ENCODE measurements around the gene EAF1. TPM values are rescaled to one million over a fixed set of nuclear protein-coding genes. Genes with fewer than 3 reads are reported as not detected.

Gene EAF1
- total RNA-seq, 2 experiments from 2014 or later = 21.6 to 23.8 TPM

DNA sequence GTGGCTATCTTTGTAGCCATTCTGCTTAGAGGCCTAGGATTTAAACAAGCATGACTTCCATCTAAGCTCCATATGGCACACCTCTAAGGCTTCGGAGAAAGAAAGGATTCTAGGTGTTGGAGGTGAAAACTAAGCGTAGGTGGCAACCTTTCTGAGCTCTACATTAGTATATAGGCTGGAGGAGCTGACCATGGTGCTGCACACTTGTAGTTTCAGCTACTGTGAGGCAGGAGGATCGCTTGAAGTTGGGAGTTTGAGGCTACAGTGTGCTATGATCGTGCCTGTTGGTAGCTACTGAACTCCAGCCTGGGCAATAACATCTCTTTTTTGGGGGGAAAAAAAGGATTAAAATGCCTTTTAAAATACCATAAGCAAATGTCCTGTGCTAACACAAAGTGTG is 7.4 kb downstream of the EAF1 start:
- Histone ChIP-seq H3K79me2 (ENCODE audit: insufficient read depth, low read depth, low read length) (peaks cover 14% of the 10 kb centered on the region; the same call in 1 of the 2 replicates), H3K4me2 (ENCODE audit: low read length) (no peak overlapping the region), H3K4me1 (ENCODE audit: insufficient read depth, low read length, poor library complexity, severe bottlenecking) (no peaks in the 10 kb centered on the region), H4K20me1 (ENCODE audit: insufficient read depth, low read length) (0 out of 2 replicates have a peak, but pooled peaks cover 4% of the 10 kb centered on the region), H3K36me3 (ENCODE audit: insufficient read depth, low read length) (peaks cover 97% of the 10 kb centered on the region), H3K9me2 (ENCODE audit: insufficient read depth, low read length) (no peaks in the 10 kb centered on the region), H3K27ac (ENCODE audit: low read depth, low read length, poor library complexity, severe bottlenecking) (no peak overlapping the region), H3K4me3 (ENCODE audit: low read depth, low read length, poor library complexity, severe bottlenecking) (no peak overlapping the region), H3K9me3 (ENCODE audit: low read length) (no peaks in the 10 kb centered on the region), H2AFZ (ENCODE audit: low read length) (no peak overlapping the region)
- DNase-seq (ENCODE audit: low spot score) = no peak
- POLR2A ChIA-PET = interaction anchor here (1.1 to 1.3 kb wide), 2 partner anchors 10 to 16 kb away, joined by 3 read pairs; no protein-coding TSS in a partner anchor
- CTCF ChIA-PET (ENCODE audit: unreplicated experiment) = no interaction called here
- TF ChIP-seq, protein P1, sequence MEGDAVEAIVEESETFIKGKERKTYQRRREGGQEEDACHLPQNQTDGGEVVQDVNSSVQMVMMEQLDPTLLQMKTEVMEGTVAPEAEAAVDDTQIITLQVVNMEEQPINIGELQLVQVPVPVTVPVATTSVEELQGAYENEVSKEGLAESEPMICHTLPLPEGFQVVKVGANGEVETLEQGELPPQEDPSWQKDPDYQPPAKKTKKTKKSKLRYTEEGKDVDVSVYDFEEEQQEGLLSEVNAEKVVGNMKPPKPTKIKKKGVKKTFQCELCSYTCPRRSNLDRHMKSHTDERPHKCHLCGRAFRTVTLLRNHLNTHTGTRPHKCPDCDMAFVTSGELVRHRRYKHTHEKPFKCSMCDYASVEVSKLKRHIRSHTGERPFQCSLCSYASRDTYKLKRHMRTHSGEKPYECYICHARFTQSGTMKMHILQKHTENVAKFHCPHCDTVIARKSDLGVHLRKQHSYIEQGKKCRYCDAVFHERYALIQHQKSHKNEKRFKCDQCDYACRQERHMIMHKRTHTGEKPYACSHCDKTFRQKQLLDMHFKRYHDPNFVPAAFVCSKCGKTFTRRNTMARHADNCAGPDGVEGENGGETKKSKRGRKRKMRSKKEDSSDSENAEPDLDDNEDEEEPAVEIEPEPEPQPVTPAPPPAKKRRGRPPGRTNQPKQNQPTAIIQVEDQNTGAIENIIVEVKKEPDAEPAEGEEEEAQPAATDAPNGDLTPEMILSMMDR (conservative IDR thresholded peaks at IDR 0.05; ENCODE audit: low read length) = no peak
- TF ChIP-seq EZH2phosphoT487 (IDR thresholded peaks at IDR 0.05; ENCODE audit: borderline replicate concordance, low read depth, low read length) = no peak
- BruUV-seq (replicated peaks) = no TSS peak
- intact Hi-C loops (cut with micrococcal nuclease; ENCODE audit: unreplicated experiment) = no loop called here

DNA sequence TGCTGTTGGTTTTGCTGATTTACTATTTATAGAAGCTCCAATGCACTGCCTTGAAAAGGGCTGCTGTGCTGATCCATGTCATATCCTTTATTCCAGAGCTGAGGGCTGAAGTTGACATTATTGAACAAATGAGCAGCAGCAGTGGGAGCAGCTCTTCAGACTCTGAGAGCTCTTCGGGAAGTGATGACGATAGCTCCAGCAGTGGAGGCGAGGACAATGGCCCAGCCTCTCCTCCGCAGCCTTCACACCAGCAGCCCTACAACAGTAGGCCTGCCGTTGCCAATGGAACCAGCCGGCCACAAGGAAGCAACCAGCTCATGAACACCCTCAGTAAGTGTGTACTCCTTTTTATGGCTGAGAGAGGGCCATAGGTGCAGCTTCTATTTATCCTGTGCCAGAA is 8.8 kb downstream of the EAF1 start:
- Histone ChIP-seq H3K4me3 (ENCODE audit: low read depth, low read length, poor library complexity, severe bottlenecking) (no peak overlapping the region), H4K20me1 (ENCODE audit: insufficient read depth, low read length) (0 out of 2 replicates have a peak, but pooled peaks cover 4% of the 10 kb centered on the region), H3K4me2 (ENCODE audit: low read length) (no peak overlapping the region), H3K27ac (ENCODE audit: low read depth, low read length, poor library complexity, severe bottlenecking) (no peak overlapping the region), H2AFZ (ENCODE audit: low read length) (no peak overlapping the region), H3K79me2 (ENCODE audit: insufficient read depth, low read depth, low read length) (peaks cover 5% of the 10 kb centered on the region; the same call in 1 of the 2 replicates), H3K4me1 (ENCODE audit: insufficient read depth, low read length, poor library complexity, severe bottlenecking) (no peaks in the 10 kb centered on the region), H3K36me3 (ENCODE audit: insufficient read depth, low read length) (peaks cover 98% of the 10 kb centered on the region), H3K9me2 (ENCODE audit: insufficient read depth, low read length) (no peaks in the 10 kb centered on the region), H3K9me3 (ENCODE audit: low read length) (no peaks in the 10 kb centered on the region)
- intact Hi-C loops (cut with micrococcal nuclease; ENCODE audit: unreplicated experiment) = no loop called here
- CTCF ChIA-PET (ENCODE audit: unreplicated experiment) = no interaction called here
- no TSS peak for BruUV-seq (replicated peaks)
- TF ChIP-seq, protein P1 (conservative IDR thresholded peaks at IDR 0.05; ENCODE audit: low read length) = no peak
- no peak for TF ChIP-seq EZH2phosphoT487 (IDR thresholded peaks at IDR 0.05; ENCODE audit: borderline replicate concordance, low read depth, low read length)
- POLR2A ChIA-PET = interaction anchor here (0.7 kb wide), 1 partner anchor 412 kb away, joined by 3 read pairs; no protein-coding TSS in a partner anchor
- no peak for DNase-seq (ENCODE audit: low spot score)

DNA sequence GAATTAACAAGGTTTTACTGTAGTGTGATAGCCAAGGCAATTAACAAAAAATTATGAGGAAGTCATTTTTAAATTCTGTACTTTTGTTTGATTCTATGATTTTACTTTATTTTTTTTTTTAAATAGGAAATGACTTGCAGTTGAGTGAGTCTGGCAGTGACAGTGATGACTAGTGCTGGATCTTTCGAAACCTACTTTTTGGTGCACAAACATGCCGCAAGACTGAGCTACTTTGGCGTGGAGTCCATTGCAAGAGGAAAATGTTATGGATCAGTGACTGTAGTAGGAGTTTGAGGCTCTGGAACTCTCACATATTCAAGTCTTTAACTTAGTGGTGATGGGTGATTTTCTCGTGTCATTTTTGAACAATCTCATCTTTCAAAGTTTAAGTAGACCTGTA is 11.6 kb downstream of the EAF1 start:
- no peak for TF ChIP-seq EZH2phosphoT487 (IDR thresholded peaks at IDR 0.05; ENCODE audit: borderline replicate concordance, low read depth, low read length)
- TF ChIP-seq, protein P1 (conservative IDR thresholded peaks at IDR 0.05; ENCODE audit: low read length) = no peak
- 0 out of 2 replicates have a peak, but pooled peaks cover 4% of the 10 kb centered on the region for H4K20me1 ChIP-seq (ENCODE audit: insufficient read depth, low read length)
- peaks cover 92% of the 10 kb centered on the region for H3K36me3 ChIP-seq (ENCODE audit: insufficient read depth, low read length)
- no peaks in the 10 kb centered on the region for H3K4me1 ChIP-seq (ENCODE audit: insufficient read depth, low read length, poor library complexity, severe bottlenecking)
- no peaks in the 10 kb centered on the region for H3K79me2 ChIP-seq (ENCODE audit: insufficient read depth, low read depth, low read length)
- no peaks in the 10 kb centered on the region for H3K9me3 ChIP-seq (ENCODE audit: low read length)
- no peak overlapping the region for H3K4me2 ChIP-seq (ENCODE audit: low read length)
- no peak for DNase-seq (ENCODE audit: low spot score)
- intact Hi-C loops (cut with micrococcal nuclease; ENCODE audit: unreplicated experiment) = no loop called here
- ChIA-PET POLR2A (no interaction called here), CTCF (ENCODE audit: unreplicated experiment) (no interaction called here)
- H3K27ac ChIP-seq (ENCODE audit: low read depth, low read length, poor library complexity, severe bottlenecking) = no peak overlapping the region
- H3K4me3 ChIP-seq (ENCODE audit: low read depth, low read length, poor library complexity, severe bottlenecking) = no peak overlapping the region
- H3K9me2 ChIP-seq (ENCODE audit: insufficient read depth, low read length) = no peaks in the 10 kb centered on the region
- H2AFZ ChIP-seq (ENCODE audit: low read length) = no peak overlapping the region
- no TSS peak for BruUV-seq (replicated peaks)

Data from OCI-LY7 (cell line).